HEK293T (cell line): ENCODE data around the gene TMOD1.

Source experiments
- CTCF ChIA-PET: fragments of 350-600 bp; formaldehyde crosslinking; extraction: SDS; loops from one replicate; lab custom pipeline; 2021; ENCODE audit warnings: antibody characterized with exemption, inconsistent platforms; lab: Yijun Ruan, JAX
- POLR2A ChIA-PET: fragments of 350-600 bp; formaldehyde crosslinking; extraction: SDS; loops from one replicate; lab custom pipeline; 2020; ENCODE audit warnings: antibody characterized with exemption, inconsistent platforms; lab: Yijun Ruan, JAX
- DNase-seq: peaks from one replicate; pipeline ENCODE4 v3.0.0; 2012; ENCODE audit warnings: mixed read lengths; ENCODE audit errors: extremely low spot score
- ARNT ChIP-seq: fragments of 450-650 bp; IDR thresholded peaks from 2 replicates; pipeline ENCODE4 v1.6.1; 2017; ENCODE audit warnings: mild to moderate bottlenecking
- BHLHE40 ChIP-seq: fragments of 450-650 bp; IDR thresholded peaks from 2 replicates; pipeline ENCODE4 v1.6.1; 2016; ENCODE audit warnings: mild to moderate bottlenecking, moderate library complexity, borderline replicate concordance
- CTBP1 ChIP-seq: fragments of 450-650 bp; IDR thresholded peaks from 2 replicates; pipeline ENCODE4 v1.6.1; 2016; ENCODE audit warnings: borderline replicate concordance
- ELF4 ChIP-seq: fragments of 450-650 bp; IDR thresholded peaks from 2 replicates; pipeline ENCODE4 v1.6.1; 2017; ENCODE audit warnings: antibody characterized with exemption
- FOXA1 ChIP-seq: fragments of 450-650 bp; IDR thresholded peaks from 2 replicates; pipeline ENCODE4 v1.6.1; 2016; ENCODE audit warnings: mild to moderate bottlenecking
- FOXK2 ChIP-seq: fragments of 450-650 bp; IDR thresholded peaks from 2 replicates; pipeline ENCODE4 v1.6.1; 2016; ENCODE audit warnings: mild to moderate bottlenecking
- FOXM1 ChIP-seq: fragments of 450-650 bp; IDR thresholded peaks from 2 replicates; pipeline ENCODE4 v1.6.1; 2017; ENCODE audit warnings: mild to moderate bottlenecking, borderline replicate concordance
- HDGF ChIP-seq: fragments of 450-650 bp; IDR thresholded peaks from 2 replicates; pipeline ENCODE4 v1.6.1; 2017; ENCODE audit warnings: antibody characterized with exemption, borderline replicate concordance
- L3MBTL2 ChIP-seq: fragments of 450-650 bp; conservative IDR thresholded peaks from 2 replicates; pipeline ENCODE4 v1.6.1; 2016; ENCODE audit warnings: mild to moderate bottlenecking
- LEF1 ChIP-seq: fragments of 450-650 bp; IDR thresholded peaks from 2 replicates; pipeline ENCODE4 v1.6.1; 2017; ENCODE audit warnings: mild to moderate bottlenecking, borderline replicate concordance
- NFRKB ChIP-seq: fragments of 450-650 bp; IDR thresholded peaks from 2 replicates; pipeline ENCODE4 v1.6.1; 2016; ENCODE audit warnings: mild to moderate bottlenecking, moderate library complexity
- PKNOX1 ChIP-seq: fragments of 450-650 bp; IDR thresholded peaks from 2 replicates; pipeline ENCODE4 v1.6.1; 2016
- SP1 ChIP-seq: fragments of 450-650 bp; IDR thresholded peaks from 2 replicates; pipeline ENCODE4 v1.6.1; 2017
- SUZ12 ChIP-seq: fragments of 450-650 bp; IDR thresholded peaks from 2 replicates; pipeline ENCODE4 v1.6.1; 2016; ENCODE audit warnings: mild to moderate bottlenecking
- TARDBP ChIP-seq: fragments of 450-650 bp; IDR thresholded peaks from 2 replicates; pipeline ENCODE4 v1.6.1; 2016
- ZNF384 ChIP-seq: fragments of 450-650 bp; IDR thresholded peaks from 2 replicates; pipeline ENCODE4 v1.6.1; 2016

TMOD1 gene

DNA sequence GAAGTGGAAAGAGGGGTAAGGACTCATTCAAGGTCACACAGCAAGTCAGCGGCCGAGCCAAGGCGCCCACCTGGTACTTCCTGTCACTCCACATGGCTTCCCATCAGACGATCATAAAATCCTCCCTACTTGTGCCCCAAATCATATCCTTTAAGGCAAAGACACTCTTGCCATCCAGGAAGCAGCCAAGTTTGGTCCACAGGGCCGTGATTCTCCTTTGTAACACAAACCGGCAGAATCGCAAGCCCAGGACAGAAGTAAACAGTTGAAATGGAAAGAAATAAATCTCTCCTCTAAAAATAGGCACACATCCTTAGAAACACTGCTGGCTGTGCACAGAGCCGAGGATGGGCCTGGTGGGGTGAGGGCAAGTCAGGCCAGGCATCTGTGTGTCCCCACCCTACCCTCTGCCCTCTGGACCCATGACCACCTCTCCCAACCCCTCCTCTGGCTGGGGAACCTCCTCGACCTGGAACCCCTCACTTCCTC, 30.5 kb downstream of the TMOD1 start:
- no peak for TF ChIP-seq FOXA1
- TF ChIP-seq SP1, result no peak
- no peak for TF ChIP-seq LEF1
- TF ChIP-seq FOXK2, result no peak
- no peak for TF ChIP-seq ELF4
- no peak for TF ChIP-seq CTBP1
- TF ChIP-seq HDGF, result no peak
- TF ChIP-seq ZNF384, result no peak
- TF ChIP-seq SUZ12, result no peak
- TF ChIP-seq L3MBTL2, result no peak
- no peak for TF ChIP-seq PKNOX1
- no peak for TF ChIP-seq ARNT
- no peak for TF ChIP-seq NFRKB
- TF ChIP-seq TARDBP, result no peak
- TF ChIP-seq FOXM1, result no peak
- no peak for TF ChIP-seq BHLHE40
- POLR2A ChIA-PET, result no interaction called here
- CTCF ChIA-PET, result no interaction called here
- no peak for DNase-seq

GRCh38 chr9:97534185-97534584, 32.7 kb downstream of the TMOD1 start:
- DNase-seq, result no peak
- TF ChIP-seq FOXM1, result no peak
- no peak for TF ChIP-seq LEF1
- TF ChIP-seq ARNT, result no peak
- TF ChIP-seq BHLHE40, result no peak
- TF ChIP-seq ELF4, result no peak
- TF ChIP-seq FOXK2, result no peak
- no peak for TF ChIP-seq SUZ12
- TF ChIP-seq SP1, result no peak
- TF ChIP-seq ZNF384, result no peak
- no peak for TF ChIP-seq L3MBTL2
- TF ChIP-seq TARDBP, result no peak
- TF ChIP-seq HDGF, result no peak
- TF ChIP-seq FOXA1, result no peak
- TF ChIP-seq PKNOX1, result no peak
- TF ChIP-seq NFRKB, result no peak
- no peak for TF ChIP-seq CTBP1
- POLR2A ChIA-PET, result no interaction called here
- CTCF ChIA-PET, result no interaction called here

DNA sequence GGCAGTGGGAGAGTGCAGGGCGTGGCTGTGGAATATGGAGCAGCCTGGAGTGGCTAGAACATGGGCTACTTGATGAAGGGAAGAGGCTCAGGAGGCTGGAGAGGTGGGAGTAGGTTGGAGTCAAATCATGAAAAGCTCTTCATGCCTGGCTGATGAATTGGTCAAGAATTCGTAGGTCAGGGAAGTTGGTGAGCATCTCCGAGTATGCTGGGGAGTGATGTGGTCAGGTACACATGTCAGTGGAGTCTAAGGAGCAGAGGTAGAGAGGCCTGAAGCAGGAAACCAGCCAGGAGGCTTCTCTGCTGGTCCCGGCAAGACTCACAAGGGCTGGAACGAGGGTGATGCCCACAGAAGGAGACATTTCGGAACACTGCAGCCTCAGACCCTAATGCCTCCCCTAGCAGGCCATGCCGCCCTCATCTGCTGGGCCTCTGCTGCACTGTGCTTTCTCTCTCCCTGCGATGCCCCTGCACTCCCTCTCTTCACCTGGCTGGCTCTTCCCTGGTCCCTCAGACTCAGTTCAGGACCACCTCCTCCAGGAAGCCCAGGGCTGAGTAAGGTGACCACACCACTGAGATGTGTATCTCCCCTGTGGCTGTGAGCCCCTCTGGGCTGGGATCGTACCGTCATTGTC, 33.6 kb downstream of the TMOD1 start:
- TF ChIP-seq TARDBP (no peak), HDGF (no peak), ARNT (no peak), CTBP1 (no peak), FOXK2 (no peak), SUZ12 (no peak), PKNOX1 (no peak), LEF1 (no peak), FOXM1 (no peak), NFRKB (no peak), BHLHE40 (no peak), ELF4 (no peak)
- CTCF ChIA-PET, result interaction anchor here (0.6 kb wide), 1 partner anchor 16 kb away, joined by 4 read pairs; no protein-coding TSS in a partner anchor
- POLR2A ChIA-PET, result no interaction called here
- no peak for DNase-seq

- ChIA-PET CTCF (no interaction called here), POLR2A (no interaction called here)
- TF ChIP-seq FOXA1 (no peak), ARNT (no peak)
- no peak for DNase-seq
Measured at GRCh38 chr9:97535771-97536170, 34.3 kb downstream of the TMOD1 start.

GRCh38 chr9:97536480-97536879, 35.0 kb downstream of the TMOD1 start:
- ChIA-PET POLR2A (no interaction called here), CTCF (no interaction called here)
- no peak for DNase-seq
- TF ChIP-seq SUZ12 (no peak), BHLHE40 (no peak), FOXK2 (no peak), ELF4 (no peak), FOXM1 (no peak), PKNOX1 (no peak), HDGF (no peak), LEF1 (no peak), CTBP1 (no peak)
